ENCODE measurements around the gene ISG15. TPM values are rescaled to one million over a fixed set of nuclear protein-coding genes. Genes with fewer than 3 reads are reported as not detected.

The ISG15 gene
- total and polyA plus RNA-seq, 9 of the 15 experiments (the other 6 are each of a cell fraction or from before 2014, with no cell fraction given): 0.40 to 58.3 (median 12.2) TPM

DNA sequence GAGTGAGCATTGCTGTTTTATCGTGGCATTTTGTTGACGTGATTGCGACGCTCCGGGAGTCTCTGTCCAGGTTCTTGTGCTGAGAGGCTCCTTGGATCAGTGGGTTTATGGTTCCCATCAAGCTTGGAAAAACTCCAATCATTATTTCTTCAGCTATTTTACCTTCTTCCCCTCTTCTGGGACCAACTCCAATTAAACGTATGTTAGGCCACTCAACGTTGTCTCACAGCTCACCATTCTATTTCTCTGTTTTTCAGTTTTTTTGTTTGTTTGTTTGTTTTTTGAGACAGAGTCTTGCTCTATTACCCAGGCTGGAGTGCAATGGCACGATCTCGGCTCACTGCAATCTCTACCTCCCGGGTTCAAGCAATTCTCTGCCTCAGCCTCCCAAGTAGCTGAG, 21.4 kb upstream of the ISG15 start:
- Histone ChIP-seq H3K27me3 (ENCODE audit: control insufficient read depth in 2 of 2, insufficient read depth in 2 of 2, low read length in 2 of 2) (peaks cover 11 to 18% of the 10 kb centered on the region in 2 experiments; a peak in 4 of 5 replicates), H3K79me2 (ENCODE audit: control insufficient read depth, insufficient read depth, low read length) (no peaks in the 10 kb centered on the region), H4K20me1 (replicated peaks; ENCODE audit: control insufficient read depth, insufficient read depth, low read length) (0 out of 2 replicates have a peak, but pooled peaks cover 3% of the 10 kb centered on the region), H2AFZ (ENCODE audit: low read depth, low read length) (no peak overlapping the region), H3K9me1 (ENCODE audit: control insufficient read depth, insufficient read depth, low read length) (no peaks in the 10 kb centered on the region), H3K4me1 (replicated peaks in 1 of 2; ENCODE audit: control insufficient read depth in 2 of 2, insufficient read depth in 2 of 2, low read length in 2 of 2) (peaks cover 0 to 19% of the 10 kb centered on the region in 2 experiments; a peak in 2 of 5 replicates), H3K4me2 (ENCODE audit: insufficient read depth, low read length) (no peak overlapping the region), H3K9ac (ENCODE audit: insufficient read depth in 1 of 2, low read depth in 2 of 2, low read length in 2 of 2) (no peak overlapping the region), H3K36me3 (ENCODE audit: control insufficient read depth, insufficient read depth, low read length) (no peaks in the 10 kb centered on the region), H3K4me3 (no peak overlapping the region), H3K9me3 (replicated peaks; ENCODE audit: control insufficient read depth, insufficient read depth, low read depth, low read length) (no peaks in the 10 kb centered on the region), H3K27ac (ENCODE audit: extremely low read depth, low read depth, low read length) (no peak overlapping the region)
- FAIRE-seq (no peak), ATAC-seq (no peak), DNase-seq (ENCODE audit: extremely low read depth in 1 of 4, low spot score in 3 of 4) (no peak)
- POLR2A ChIA-PET: no interaction called here
- no TSS peak for BruUV-seq (replicated peaks)
- in situ Hi-C loops (cut with MboI) (no loop called here), intact Hi-C loops (cut with micrococcal nuclease) (no loop called here)
- CTCF ChIA-PET (ENCODE audit: low intra/inter-chr PET ratio): no interaction called here
- WGBS (ENCODE audit: insufficient coverage, low coverage, missing lambda C conversion rate): 57% methylated on average over 10 of the region's 10 CpGs
- TF ChIP-seq TRIM24 (IDR thresholded peaks at IDR 0.05) (no peak), TEAD1 (CRISPR knock-in tag; IDR thresholded peaks at IDR 0.05) (no peak), FIP1L1 (IDR thresholded peaks at IDR 0.05; ENCODE audit: low read depth, low read length, poor library complexity, severe bottlenecking) (no peak), NELFE (IDR thresholded peaks at IDR 0.05; ENCODE audit: insufficient read depth, insufficient read length) (no peak), CBFA2T3 (IDR thresholded peaks at IDR 0.05) (no peak), ZNF431 (CRISPR knock-in tag; IDR thresholded peaks at IDR 0.05) (no peak), MTA1 (IDR thresholded peaks at IDR 0.05; ENCODE audit: borderline replicate concordance) (no peak)
- TF ChIP-seq, protein P1, sequence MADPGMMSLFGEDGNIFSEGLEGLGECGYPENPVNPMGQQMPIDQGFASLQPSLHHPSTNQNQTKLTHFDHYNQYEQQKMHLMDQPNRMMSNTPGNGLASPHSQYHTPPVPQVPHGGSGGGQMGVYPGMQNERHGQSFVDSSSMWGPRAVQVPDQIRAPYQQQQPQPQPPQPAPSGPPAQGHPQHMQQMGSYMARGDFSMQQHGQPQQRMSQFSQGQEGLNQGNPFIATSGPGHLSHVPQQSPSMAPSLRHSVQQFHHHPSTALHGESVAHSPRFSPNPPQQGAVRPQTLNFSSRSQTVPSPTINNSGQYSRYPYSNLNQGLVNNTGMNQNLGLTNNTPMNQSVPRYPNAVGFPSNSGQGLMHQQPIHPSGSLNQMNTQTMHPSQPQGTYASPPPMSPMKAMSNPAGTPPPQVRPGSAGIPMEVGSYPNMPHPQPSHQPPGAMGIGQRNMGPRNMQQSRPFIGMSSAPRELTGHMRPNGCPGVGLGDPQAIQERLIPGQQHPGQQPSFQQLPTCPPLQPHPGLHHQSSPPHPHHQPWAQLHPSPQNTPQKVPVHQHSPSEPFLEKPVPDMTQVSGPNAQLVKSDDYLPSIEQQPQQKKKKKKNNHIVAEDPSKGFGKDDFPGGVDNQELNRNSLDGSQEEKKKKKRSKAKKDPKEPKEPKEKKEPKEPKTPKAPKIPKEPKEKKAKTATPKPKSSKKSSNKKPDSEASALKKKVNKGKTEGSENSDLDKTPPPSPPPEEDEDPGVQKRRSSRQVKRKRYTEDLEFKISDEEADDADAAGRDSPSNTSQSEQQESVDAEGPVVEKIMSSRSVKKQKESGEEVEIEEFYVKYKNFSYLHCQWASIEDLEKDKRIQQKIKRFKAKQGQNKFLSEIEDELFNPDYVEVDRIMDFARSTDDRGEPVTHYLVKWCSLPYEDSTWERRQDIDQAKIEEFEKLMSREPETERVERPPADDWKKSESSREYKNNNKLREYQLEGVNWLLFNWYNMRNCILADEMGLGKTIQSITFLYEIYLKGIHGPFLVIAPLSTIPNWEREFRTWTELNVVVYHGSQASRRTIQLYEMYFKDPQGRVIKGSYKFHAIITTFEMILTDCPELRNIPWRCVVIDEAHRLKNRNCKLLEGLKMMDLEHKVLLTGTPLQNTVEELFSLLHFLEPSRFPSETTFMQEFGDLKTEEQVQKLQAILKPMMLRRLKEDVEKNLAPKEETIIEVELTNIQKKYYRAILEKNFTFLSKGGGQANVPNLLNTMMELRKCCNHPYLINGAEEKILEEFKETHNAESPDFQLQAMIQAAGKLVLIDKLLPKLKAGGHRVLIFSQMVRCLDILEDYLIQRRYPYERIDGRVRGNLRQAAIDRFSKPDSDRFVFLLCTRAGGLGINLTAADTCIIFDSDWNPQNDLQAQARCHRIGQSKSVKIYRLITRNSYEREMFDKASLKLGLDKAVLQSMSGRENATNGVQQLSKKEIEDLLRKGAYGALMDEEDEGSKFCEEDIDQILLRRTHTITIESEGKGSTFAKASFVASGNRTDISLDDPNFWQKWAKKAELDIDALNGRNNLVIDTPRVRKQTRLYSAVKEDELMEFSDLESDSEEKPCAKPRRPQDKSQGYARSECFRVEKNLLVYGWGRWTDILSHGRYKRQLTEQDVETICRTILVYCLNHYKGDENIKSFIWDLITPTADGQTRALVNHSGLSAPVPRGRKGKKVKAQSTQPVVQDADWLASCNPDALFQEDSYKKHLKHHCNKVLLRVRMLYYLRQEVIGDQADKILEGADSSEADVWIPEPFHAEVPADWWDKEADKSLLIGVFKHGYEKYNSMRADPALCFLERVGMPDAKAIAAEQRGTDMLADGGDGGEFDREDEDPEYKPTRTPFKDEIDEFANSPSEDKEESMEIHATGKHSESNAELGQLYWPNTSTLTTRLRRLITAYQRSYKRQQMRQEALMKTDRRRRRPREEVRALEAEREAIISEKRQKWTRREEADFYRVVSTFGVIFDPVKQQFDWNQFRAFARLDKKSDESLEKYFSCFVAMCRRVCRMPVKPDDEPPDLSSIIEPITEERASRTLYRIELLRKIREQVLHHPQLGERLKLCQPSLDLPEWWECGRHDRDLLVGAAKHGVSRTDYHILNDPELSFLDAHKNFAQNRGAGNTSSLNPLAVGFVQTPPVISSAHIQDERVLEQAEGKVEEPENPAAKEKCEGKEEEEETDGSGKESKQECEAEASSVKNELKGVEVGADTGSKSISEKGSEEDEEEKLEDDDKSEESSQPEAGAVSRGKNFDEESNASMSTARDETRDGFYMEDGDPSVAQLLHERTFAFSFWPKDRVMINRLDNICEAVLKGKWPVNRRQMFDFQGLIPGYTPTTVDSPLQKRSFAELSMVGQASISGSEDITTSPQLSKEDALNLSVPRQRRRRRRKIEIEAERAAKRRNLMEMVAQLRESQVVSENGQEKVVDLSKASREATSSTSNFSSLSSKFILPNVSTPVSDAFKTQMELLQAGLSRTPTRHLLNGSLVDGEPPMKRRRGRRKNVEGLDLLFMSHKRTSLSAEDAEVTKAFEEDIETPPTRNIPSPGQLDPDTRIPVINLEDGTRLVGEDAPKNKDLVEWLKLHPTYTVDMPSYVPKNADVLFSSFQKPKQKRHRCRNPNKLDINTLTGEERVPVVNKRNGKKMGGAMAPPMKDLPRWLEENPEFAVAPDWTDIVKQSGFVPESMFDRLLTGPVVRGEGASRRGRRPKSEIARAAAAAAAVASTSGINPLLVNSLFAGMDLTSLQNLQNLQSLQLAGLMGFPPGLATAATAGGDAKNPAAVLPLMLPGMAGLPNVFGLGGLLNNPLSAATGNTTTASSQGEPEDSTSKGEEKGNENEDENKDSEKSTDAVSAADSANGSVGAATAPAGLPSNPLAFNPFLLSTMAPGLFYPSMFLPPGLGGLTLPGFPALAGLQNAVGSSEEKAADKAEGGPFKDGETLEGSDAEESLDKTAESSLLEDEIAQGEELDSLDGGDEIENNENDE (IDR thresholded peaks at IDR 0.05; ENCODE audit: low read depth, low read length): no peak
- TF ChIP-seq, protein P2, sequence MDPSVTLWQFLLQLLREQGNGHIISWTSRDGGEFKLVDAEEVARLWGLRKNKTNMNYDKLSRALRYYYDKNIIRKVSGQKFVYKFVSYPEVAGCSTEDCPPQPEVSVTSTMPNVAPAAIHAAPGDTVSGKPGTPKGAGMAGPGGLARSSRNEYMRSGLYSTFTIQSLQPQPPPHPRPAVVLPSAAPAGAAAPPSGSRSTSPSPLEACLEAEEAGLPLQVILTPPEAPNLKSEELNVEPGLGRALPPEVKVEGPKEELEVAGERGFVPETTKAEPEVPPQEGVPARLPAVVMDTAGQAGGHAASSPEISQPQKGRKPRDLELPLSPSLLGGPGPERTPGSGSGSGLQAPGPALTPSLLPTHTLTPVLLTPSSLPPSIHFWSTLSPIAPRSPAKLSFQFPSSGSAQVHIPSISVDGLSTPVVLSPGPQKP (CRISPR knock-in tag; IDR thresholded peaks at IDR 0.05): no peak
- TF ChIP-seq, protein P3, sequence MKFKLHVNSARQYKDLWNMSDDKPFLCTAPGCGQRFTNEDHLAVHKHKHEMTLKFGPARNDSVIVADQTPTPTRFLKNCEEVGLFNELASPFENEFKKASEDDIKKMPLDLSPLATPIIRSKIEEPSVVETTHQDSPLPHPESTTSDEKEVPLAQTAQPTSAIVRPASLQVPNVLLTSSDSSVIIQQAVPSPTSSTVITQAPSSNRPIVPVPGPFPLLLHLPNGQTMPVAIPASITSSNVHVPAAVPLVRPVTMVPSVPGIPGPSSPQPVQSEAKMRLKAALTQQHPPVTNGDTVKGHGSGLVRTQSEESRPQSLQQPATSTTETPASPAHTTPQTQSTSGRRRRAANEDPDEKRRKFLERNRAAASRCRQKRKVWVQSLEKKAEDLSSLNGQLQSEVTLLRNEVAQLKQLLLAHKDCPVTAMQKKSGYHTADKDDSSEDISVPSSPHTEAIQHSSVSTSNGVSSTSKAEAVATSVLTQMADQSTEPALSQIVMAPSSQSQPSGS (CRISPR knock-in tag; IDR thresholded peaks at IDR 0.05): no peak
